IPS-18c (cell line): Measurements from ENCODE around the gene ACTR3C.
"Not testable (repeated sequence)": the region's sequence is repeated elsewhere in the genome, so short reads cannot be mapped to it uniquely, and the experiment has no call there.

ENCODE experiments used
- H3K4me3 ChIP-seq: 2 replicates; pipeline ENCODE4 v1.7.0; 2013; ENCODE audit warnings: low read depth, mild to moderate bottlenecking, low read length, moderate library complexity; ENCODE audit not compliant: insufficient read depth
- H3K9me3 ChIP-seq: one replicate; pipeline ENCODE4 v1.6.1; 2013; ENCODE audit warnings: mild to moderate bottlenecking, low read length, moderate library complexity; ENCODE audit not compliant: control insufficient read depth, insufficient read depth

Gene ACTR3C

GRCh38 chr7:150325901-150326300, 2.6 kb upstream of the ACTR3C start:
- no peak overlapping the region for H3K4me3 ChIP-seq
- peaks cover 3% of the 10 kb centered on the region for H3K9me3 ChIP-seq

- H3K4me3 ChIP-seq = no peak overlapping the region
Observed at GRCh38 chr7:150325110-150325611, 1.8 kb upstream of the ACTR3C start.

GRCh38 chr7:150324373-150324961, 1.1 kb upstream of the ACTR3C start:
- Histone ChIP-seq H3K9me3 (no peaks in the 10 kb centered on the region), H3K4me3 (peak overlapping the region; percentile 71)

More at GRCh38 chr7:150325110-150325611, 1.8 kb upstream of the ACTR3C start:
- peaks cover 3% of the 10 kb centered on the region for H3K9me3 ChIP-seq

GRCh38 chr7:150323682-150324372, 482 bp upstream of the ACTR3C start:
- H3K4me3 ChIP-seq = peak overlapping the region; percentile 71
- no peaks in the 10 kb centered on the region for H3K9me3 ChIP-seq

- H3K9me3 ChIP-seq = no peaks in the 10 kb centered on the region
- H3K4me3 ChIP-seq = peak overlapping the region; percentile 71
Observed at GRCh38 chr7:150322114-150322832, 1.1 kb downstream of the ACTR3C start.

GRCh38 chr7:150321788-150322113, 1.6 kb downstream of the ACTR3C start:
- H3K9me3 ChIP-seq = no peaks in the 10 kb centered on the region
- H3K4me3 ChIP-seq = no peak overlapping the region

- H3K4me3 ChIP-seq = no peak overlapping the region
- H3K9me3 ChIP-seq = no peaks in the 10 kb centered on the region
Observed at GRCh38 chr7:150317748-150318444, 5.4 kb downstream of the ACTR3C start.

GRCh38 chr7:150316987-150317386, 6.4 kb downstream of the ACTR3C start:
- H3K4me3 ChIP-seq, H3K9me3 ChIP-seq: not testable (repeated sequence)

- Histone ChIP-seq H3K9me3 (no peaks in the 10 kb centered on the region), H3K4me3 (no peak overlapping the region)
Observed at GRCh38 chr7:150314639-150315239, 8.6 kb downstream of the ACTR3C start.

GRCh38 chr7:150313870-150314269, 9.5 kb downstream of the ACTR3C start:
- Histone ChIP-seq H3K4me3 (no peak overlapping the region; the same call in 1 of the 2 replicates), H3K9me3 (peaks cover 2% of the 10 kb centered on the region)

- H3K4me3 ChIP-seq = no peak overlapping the region
- H3K9me3 ChIP-seq = peaks cover 2% of the 10 kb centered on the region
Observed at GRCh38 chr7:150313367-150313809, 10.0 kb downstream of the ACTR3C start.

- H3K9me3 ChIP-seq, H3K4me3 ChIP-seq: not testable (repeated sequence)
Observed at GRCh38 chr7:150312649-150313366, 10.5 kb downstream of the ACTR3C start.

GRCh38 chr7:150311711-150312110, 11.6 kb downstream of the ACTR3C start:
- no peak overlapping the region for H3K4me3 ChIP-seq
- peaks cover 2% of the 10 kb centered on the region for H3K9me3 ChIP-seq

GRCh38 chr7:150311146-150311545, 12.2 kb downstream of the ACTR3C start:
- no peak overlapping the region for H3K4me3 ChIP-seq
- peaks cover 2% of the 10 kb centered on the region for H3K9me3 ChIP-seq

GRCh38 chr7:150308575-150308974, 14.8 kb downstream of the ACTR3C start:
- Histone ChIP-seq H3K9me3 (peaks cover 2% of the 10 kb centered on the region), H3K4me3 (no peak overlapping the region)

GRCh38 chr7:150307904-150308303, 15.4 kb downstream of the ACTR3C start:
- no peak overlapping the region for H3K4me3 ChIP-seq
- H3K9me3 ChIP-seq = peaks cover 2% of the 10 kb centered on the region

- peaks cover 2% of the 10 kb centered on the region for H3K9me3 ChIP-seq
- no peak overlapping the region for H3K4me3 ChIP-seq
Observed at GRCh38 chr7:150307129-150307528, 16.2 kb downstream of the ACTR3C start.
